Islet of Langerhans (tissue), 1 donor: ENCODE measurements around the gene CASP1.

Experiments used
- FAIRE-seq: peaks from one replicate; lab custom pipeline; 2011; peaks lifted over from hg19 to GRCh38; lab: Jason Lieb, UNC

Gene CASP1

DNA sequence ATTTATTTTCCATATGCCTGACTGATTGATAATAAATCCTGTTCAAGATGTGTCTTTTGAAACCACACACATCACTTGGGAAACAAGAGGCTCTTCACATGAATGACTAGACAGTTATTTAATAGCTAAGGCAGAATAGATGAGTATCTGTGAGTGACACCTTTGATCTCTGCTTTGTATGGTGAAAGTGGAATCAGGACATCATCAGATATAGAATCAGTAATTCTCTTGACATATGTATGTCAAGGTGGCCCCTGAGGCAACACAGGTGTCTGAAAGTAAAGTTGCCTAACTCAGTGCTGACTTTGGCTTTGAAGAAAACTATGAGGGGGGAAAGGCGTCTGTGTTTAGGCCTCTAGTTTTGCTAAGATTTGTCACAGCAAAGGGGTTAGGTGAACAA is 55.1 kb downstream of the CASP1 start:
- FAIRE-seq: no peak
